AG09319 (cell line): Measurements from ENCODE around the gene EGF.
"Not testable (repeated sequence)": the region's sequence is repeated elsewhere in the genome, so short reads cannot be mapped to it uniquely, and the experiment has no call there.

ENCODE experiments used
- DNase-seq: peaks from one replicate; pipeline ENCODE4 v3.0.0-alpha.2; 2010; ENCODE audit warnings: low read depth; ENCODE audit errors: extremely low read depth
- TF ChIP-seq, protein P1 (sequence below): IDR thresholded peaks from 2 replicates; pipeline ENCODE4 v1.5.1; 2011; ENCODE audit warnings: low read depth, mild to moderate bottlenecking, inconsistent platforms, low read length, moderate library complexity

Gene EGF

GRCh38 chr4:110020646-110021443 lies 108.2 kb downstream of the EGF start:
- TF ChIP-seq, protein P1, sequence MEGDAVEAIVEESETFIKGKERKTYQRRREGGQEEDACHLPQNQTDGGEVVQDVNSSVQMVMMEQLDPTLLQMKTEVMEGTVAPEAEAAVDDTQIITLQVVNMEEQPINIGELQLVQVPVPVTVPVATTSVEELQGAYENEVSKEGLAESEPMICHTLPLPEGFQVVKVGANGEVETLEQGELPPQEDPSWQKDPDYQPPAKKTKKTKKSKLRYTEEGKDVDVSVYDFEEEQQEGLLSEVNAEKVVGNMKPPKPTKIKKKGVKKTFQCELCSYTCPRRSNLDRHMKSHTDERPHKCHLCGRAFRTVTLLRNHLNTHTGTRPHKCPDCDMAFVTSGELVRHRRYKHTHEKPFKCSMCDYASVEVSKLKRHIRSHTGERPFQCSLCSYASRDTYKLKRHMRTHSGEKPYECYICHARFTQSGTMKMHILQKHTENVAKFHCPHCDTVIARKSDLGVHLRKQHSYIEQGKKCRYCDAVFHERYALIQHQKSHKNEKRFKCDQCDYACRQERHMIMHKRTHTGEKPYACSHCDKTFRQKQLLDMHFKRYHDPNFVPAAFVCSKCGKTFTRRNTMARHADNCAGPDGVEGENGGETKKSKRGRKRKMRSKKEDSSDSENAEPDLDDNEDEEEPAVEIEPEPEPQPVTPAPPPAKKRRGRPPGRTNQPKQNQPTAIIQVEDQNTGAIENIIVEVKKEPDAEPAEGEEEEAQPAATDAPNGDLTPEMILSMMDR = no peak
- no peak for DNase-seq

DNA sequence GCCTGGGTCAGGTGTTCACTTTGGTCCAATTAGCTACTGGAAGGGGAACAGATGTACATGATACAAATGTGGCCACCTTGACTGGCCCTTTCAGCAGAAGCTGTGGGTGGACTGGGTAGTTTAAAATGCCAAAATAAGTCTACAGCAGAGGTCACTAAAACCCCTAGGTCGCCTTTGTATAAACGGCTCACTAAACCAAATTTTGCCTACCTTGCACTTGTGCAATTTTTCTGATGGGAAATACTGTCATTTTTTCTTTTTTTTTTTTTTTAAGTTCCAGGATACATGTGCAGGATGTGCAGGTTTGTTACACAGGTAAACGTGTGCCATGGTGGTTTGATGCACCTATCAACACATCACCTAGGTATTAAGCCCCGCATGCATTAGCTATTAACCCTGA lies 109.8 kb downstream of the EGF start:
- TF ChIP-seq, protein P1 = no peak
- DNase-seq = no peak

GRCh38 chr4:110025056-110025455 lies 112.4 kb downstream of the EGF start:
- no peak for DNase-seq
- TF ChIP-seq, protein P1 = no peak

- TF ChIP-seq, protein P1 = no peak
Measured at GRCh38 chr4:110025718-110026117, 113.0 kb downstream of the EGF start.

GRCh38 chr4:110032603-110033002 lies 119.9 kb downstream of the EGF start:
- TF ChIP-seq, protein P1 = no peak
- no peak for DNase-seq

More at GRCh38 chr4:110025718-110026117, 113.0 kb downstream of the EGF start:
- no peak for DNase-seq

DNA sequence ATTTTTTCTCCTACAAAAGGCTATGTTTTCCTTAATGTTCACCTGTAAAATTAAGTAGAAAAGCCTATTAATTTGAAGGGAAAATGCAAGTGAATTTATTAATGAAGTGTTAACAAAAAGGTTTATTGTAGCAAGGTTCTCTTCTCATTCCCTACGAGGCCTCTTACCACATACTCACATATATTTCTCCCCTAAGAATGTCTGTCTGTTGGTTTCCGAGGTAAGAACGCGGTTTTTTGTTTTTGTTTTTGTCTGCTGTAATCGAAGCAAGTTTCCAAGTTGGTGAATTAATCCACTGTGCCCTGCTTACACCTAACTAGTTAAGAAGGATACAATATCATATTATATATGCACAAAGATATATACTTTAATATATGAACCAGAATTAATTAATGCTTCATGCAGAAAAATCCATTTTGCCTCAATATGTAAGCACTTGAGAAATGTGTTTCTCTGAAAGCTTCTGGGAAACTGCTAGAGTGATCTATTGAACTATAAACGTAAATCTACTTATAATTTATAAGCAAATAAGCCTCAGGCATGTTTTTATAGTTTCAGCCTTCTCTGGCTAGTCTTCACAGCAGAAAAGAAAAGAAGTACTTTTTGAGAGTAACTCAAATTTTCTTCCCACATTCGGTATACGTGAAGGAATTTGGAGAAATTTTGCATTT lies 120.8 kb downstream of the EGF start:
- TF ChIP-seq, protein P1 = no peak
- DNase-seq = no peak

GRCh38 chr4:110034026-110034393 lies 121.3 kb downstream of the EGF start:
- DNase-seq = no peak
- TF ChIP-seq, protein P1 = no peak

DNA sequence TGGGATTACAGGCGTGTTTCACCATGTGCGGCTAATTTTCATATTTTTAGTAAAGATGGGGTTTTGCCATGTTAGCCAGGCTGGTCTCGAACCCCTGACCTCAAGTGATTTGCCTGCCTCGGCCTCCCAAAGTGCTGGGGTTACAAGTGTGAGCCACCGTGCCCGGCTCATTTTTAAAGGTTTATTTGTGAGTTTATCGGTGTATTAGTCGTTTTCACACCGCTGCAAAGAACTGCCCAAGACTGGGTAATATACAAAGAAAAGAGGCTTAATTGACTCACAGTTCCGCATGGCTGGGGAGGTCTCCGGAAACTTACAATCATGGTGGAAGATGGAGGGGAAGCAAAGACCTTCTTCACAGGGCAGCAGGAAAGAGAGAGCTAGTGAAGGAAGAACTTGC lies 126.5 kb downstream of the EGF start:
- DNase-seq = not testable (repeated sequence)
